OCI-LY1 (cell line): Measurements from ENCODE around the gene CLOCK.

ENCODE experiments used
- CTCF ChIP-seq: fragments of 200-600 bp; sonication (generic), shearing (Covaris generic); IDR thresholded peaks from 2 replicates; pipeline ENCODE4 v1.5.1; 2017; ENCODE audit warnings: mild to moderate bottlenecking, antibody characterized with exemption, low read length, moderate library complexity, mixed read lengths
- EZH2 ChIP-seq: fragments of 200-600 bp; sonication (generic), shearing (Covaris generic); IDR thresholded peaks from 2 replicates; pipeline ENCODE4 v1.8.0; 2017; ENCODE audit warnings: borderline replicate concordance, mixed run types, mild to moderate bottlenecking, antibody characterized with exemption, low read length, moderate library complexity, mixed read lengths

GRCh38 chr4:55435141-55435841, 111.4 kb downstream of the CLOCK start:
- no peak; the same call in 1 of the 2 replicates for TF ChIP-seq CTCF
- no peak for TF ChIP-seq EZH2
